Ishikawa (cell line): ENCODE results near the gene ALKBH7.

Experiments
- CEBPB ChIP-seq: IDR thresholded peaks from 2 replicates; pipeline ENCODE4 v1.6.1; 2012
- CREB1 ChIP-seq: IDR thresholded peaks from 2 replicates; pipeline ENCODE4 v1.6.1; 2012; ENCODE audit warnings: low read depth
- EP300 ChIP-seq: IDR thresholded peaks from 2 replicates; pipeline ENCODE4 v1.6.1; 2012; ENCODE audit warnings: borderline replicate concordance
- RAD21 ChIP-seq: IDR thresholded peaks from 2 replicates; pipeline ENCODE4 v1.6.1; 2012; ENCODE audit warnings: low read depth
- TCF12 ChIP-seq: IDR thresholded peaks from 2 replicates; pipeline ENCODE4 v1.6.1; 2012; ENCODE audit warnings: low read depth
- YY1 ChIP-seq: IDR thresholded peaks from 2 replicates; pipeline ENCODE4 v1.6.1; 2012; ENCODE audit warnings: low read depth
- TF ChIP-seq, protein P1 (sequence below): IDR thresholded peaks from 2 replicates; pipeline ENCODE4 v1.6.1; 2012
- TF ChIP-seq, protein P2 (sequence below): IDR thresholded peaks from 2 replicates; pipeline ENCODE4 v1.6.1; 2012; ENCODE audit warnings: low read depth, mild to moderate bottlenecking
- TF ChIP-seq, protein P3 (sequence below): IDR thresholded peaks from 2 replicates; pipeline ENCODE4 v1.6.1; 2012

DNA sequence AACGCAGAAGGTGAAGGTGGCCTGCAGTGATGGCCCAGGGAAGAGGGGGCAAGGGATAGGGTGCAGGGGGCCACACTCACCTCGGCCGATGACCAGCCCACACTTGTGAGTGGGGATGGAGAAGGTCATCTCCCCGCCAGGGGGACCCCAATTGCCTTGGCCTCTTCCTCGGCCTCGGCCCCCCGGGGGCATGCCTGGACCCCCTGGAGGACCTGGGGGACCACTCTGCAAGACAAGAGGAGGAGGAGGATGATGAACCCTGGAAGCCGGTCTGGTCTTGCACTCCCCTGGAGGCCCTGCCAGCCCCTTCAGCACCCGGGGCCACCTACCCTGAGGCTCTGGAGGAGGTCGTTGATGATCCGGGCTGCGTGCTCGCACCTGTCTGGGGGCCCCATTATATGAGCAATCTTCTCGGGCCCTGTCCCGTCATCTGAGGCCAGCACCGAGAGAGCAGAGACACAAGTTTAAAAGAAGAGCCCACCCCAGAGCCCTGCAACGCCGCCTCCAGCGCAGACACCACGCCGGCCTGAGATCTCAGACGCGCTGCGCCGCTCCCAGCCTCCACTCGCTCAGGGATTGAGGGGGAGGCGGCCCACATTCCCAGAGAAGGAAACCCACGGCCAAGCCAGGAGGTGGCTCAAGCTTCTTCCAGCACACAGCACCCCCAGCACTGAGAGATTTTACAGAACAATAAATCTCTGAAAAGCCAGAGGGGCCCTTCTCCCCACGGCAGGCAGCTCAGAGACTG, 44.2 kb downstream of the ALKBH7 start:
- TF ChIP-seq CEBPB (no peak), EP300 (no peak), TCF12 (no peak), CREB1 (no peak), RAD21 (no peak), YY1 (no peak)
- TF ChIP-seq, protein P1, sequence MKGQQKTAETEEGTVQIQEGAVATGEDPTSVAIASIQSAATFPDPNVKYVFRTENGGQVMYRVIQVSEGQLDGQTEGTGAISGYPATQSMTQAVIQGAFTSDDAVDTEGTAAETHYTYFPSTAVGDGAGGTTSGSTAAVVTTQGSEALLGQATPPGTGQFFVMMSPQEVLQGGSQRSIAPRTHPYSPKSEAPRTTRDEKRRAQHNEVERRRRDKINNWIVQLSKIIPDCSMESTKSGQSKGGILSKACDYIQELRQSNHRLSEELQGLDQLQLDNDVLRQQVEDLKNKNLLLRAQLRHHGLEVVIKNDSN: no peak
- TF ChIP-seq, protein P2, sequence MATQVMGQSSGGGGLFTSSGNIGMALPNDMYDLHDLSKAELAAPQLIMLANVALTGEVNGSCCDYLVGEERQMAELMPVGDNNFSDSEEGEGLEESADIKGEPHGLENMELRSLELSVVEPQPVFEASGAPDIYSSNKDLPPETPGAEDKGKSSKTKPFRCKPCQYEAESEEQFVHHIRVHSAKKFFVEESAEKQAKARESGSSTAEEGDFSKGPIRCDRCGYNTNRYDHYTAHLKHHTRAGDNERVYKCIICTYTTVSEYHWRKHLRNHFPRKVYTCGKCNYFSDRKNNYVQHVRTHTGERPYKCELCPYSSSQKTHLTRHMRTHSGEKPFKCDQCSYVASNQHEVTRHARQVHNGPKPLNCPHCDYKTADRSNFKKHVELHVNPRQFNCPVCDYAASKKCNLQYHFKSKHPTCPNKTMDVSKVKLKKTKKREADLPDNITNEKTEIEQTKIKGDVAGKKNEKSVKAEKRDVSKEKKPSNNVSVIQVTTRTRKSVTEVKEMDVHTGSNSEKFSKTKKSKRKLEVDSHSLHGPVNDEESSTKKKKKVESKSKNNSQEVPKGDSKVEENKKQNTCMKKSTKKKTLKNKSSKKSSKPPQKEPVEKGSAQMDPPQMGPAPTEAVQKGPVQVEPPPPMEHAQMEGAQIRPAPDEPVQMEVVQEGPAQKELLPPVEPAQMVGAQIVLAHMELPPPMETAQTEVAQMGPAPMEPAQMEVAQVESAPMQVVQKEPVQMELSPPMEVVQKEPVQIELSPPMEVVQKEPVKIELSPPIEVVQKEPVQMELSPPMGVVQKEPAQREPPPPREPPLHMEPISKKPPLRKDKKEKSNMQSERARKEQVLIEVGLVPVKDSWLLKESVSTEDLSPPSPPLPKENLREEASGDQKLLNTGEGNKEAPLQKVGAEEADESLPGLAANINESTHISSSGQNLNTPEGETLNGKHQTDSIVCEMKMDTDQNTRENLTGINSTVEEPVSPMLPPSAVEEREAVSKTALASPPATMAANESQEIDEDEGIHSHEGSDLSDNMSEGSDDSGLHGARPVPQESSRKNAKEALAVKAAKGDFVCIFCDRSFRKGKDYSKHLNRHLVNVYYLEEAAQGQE: no peak
- TF ChIP-seq, protein P3, sequence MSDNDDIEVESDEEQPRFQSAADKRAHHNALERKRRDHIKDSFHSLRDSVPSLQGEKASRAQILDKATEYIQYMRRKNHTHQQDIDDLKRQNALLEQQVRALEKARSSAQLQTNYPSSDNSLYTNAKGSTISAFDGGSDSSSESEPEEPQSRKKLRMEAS: no peak
